Measurements from ENCODE around the gene SRI.
A peak's percentile ranks its signal among the peaks of the same experiment; 100 is the strongest.

SRI gene

DNA sequence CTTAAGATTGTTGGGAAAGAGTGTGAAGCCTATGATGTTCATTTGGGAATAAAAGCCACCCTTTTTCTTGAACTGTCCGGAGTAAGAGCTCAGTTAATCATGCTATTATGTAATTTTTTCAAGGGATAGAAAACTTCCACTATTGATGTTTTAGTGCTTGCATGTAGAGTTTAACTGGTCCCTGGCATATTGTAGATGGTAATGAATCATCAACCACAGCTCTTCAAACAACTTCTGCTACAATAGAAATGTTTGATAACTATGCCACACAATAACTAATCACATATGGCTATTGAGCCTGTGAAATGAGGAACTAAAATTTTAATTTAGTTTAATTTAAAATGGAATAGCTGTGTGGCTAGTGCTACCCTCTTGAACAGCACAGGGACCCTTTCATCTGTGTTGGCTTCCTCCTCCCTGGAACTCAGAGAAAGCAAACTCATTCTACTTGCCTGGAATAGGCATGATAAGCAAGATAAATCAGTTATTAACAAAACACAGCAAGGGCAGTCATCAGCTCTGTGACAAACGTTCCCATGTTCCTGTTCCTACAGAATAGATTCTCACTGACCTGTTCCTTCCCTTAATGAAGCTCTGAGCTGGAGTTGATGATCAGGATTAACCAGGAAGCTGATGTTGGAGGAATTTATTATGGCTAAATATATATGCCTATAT is 4.9 kb upstream of the SRI start:
- DNase-seq (ENCODE audit: low spot score) = no peak

DNA sequence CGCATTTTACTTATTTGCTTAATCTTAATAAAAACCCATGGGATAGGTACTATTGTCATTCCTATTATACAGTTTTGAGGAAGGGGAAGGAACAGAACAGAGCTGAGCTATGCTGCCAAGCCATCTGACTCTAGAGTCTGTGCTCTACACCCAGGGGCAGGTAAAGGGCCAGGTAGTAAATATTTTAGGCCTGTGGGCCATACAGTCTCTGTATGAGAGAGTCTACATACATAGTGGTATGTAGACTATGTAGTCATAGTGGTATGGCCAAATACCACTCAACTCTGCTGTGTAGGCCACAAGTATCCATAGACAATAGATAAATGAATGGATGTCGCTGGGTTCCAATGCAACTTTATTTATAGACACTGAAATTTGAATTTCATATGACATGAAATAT is 3.4 kb upstream of the SRI start:
- DNase-seq (ENCODE audit: low spot score) = no peak
- no peak for TF ChIP-seq CTCF (IDR thresholded peaks at IDR 0.05; ENCODE audit: extremely low read depth, missing control alignments)

More for the DNA sequence above, 4.9 kb upstream of the SRI start:
- TF ChIP-seq CTCF (IDR thresholded peaks at IDR 0.05; ENCODE audit: extremely low read depth, missing control alignments) = no peak

DNA sequence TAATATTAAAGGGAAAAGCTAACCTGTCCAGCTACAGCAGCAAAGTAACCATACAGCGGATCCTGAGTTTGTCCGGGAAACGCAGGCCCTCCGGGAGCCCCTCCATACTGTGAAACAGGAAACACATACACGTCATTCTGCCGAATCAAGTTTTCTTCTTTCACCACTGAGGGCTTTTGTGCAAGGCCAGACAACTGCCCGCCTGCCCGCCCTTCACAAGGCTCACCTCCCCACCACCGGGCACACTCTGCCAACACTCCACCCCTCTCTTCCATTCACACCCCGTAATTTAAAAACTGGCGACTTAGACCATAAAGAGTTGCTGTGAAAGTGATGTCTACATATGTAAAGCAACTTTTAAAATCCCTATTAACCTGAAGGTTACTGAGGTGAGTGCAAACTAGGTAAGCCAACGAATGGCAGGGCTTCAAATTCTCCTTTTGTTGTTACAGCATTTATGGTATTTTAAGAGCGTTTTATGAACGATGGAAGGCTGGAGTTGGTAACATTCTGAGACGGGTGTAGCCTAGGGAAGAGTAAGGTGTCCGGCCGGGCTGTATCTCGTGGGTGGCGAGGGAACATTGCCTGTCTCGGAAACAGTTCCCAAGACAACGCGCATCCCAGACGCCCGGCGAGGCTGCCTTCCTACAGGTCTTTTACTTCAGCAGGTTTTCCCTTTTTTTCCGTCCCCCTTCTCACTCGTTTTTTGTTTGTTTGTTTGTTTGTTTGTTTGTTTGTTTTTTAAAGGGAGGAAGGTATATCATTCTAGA is 817 bp downstream of the SRI start:
- peak; percentile 60 for DNase-seq (ENCODE audit: low spot score)

GRCh38 chr7:88218429-88218745 is 1.5 kb downstream of the SRI start:
- peak; percentile 5 for DNase-seq (ENCODE audit: low spot score)
- TF ChIP-seq CTCF (IDR thresholded peaks at IDR 0.05; ENCODE audit: extremely low read depth, missing control alignments) = no peak

More for the DNA sequence above, 817 bp downstream of the SRI start:
- no peak for TF ChIP-seq CTCF (IDR thresholded peaks at IDR 0.05; ENCODE audit: extremely low read depth, missing control alignments)

DNA sequence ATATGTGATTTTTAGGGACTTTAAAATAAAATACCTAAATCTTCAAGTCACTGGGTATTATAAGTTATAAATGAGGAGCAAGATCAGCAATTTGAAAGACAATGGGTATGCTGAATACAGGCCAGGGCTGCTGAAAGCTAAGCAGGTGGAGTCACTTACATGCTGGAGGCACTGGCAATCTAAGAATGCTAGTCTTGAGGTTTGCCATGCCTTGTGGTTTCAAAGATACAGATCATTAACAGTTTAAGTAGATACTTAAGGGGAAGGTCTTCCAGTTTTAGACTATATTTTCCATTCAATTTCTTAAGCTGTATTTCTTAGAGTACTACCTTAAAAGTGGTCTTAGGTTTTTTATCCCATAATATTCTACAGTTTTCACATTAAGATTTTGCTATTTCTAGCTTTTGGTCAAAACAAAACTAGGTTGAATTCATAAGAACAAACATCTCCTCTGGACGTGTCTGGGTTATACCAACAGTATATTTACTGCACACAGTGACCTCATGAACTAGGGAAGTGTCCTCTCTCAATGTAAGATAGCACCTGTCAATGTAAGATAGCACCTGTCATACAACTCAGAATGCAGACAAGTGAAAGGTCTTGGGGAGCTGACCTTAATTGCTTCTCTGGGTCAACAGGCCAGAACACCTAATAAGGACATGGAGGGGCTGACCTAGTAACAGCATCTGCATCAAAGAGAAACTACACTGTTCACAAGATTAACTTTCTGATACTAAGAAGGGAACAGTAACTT is 2.0 kb downstream of the SRI start:
- peak; percentile 81 for DNase-seq (ENCODE audit: low spot score)
- no peak for TF ChIP-seq CTCF (IDR thresholded peaks at IDR 0.05; ENCODE audit: extremely low read depth, missing control alignments)

DNA sequence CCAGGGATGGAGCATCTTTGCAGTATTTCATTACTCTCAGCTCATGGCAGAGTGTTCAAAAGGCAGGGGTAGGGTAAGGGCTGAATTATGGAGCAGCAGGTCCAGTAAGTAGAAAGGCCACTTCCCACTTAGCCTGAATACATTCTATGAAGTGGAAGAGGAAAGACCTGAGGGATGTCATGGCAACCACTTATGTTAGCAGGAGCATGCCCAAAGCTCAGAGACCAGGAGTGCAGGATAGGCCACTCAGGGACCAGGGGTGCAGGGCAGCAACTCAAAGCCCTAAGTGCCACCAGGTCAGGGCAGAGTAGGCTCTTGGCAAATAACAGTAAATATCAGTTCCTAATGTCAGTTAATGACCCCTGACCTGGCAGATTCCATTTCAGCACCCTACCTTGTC is 3.6 kb downstream of the SRI start:
- TF ChIP-seq CTCF (IDR thresholded peaks at IDR 0.05; ENCODE audit: extremely low read depth, missing control alignments) = no peak
- no peak for DNase-seq (ENCODE audit: low spot score)

DNA sequence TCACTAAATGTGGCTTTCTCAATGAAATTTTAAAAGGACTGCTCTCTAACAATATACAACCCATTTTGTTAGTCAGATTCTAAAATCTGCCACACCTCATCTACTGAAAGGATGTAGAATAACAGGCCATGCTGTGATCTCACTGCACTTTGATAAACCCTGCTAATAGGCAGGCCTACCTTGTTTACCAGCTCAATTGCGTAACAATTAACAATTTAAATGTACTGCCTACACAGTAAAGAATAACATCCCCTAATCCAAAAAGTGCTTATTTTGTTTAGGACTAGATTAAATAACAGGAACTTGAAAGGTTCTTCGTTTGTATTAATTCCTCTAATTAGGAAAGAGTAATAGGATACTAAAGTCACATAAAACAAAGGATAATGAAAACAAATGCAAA is 4.5 kb downstream of the SRI start:
- no peak for TF ChIP-seq CTCF (IDR thresholded peaks at IDR 0.05; ENCODE audit: extremely low read depth, missing control alignments)
- DNase-seq (ENCODE audit: low spot score) = no peak
